Epithelial cell of alveolus of lung (primary cell): Measurements from ENCODE around the gene CYLC1. TPM values are rescaled to one million over a fixed set of nuclear protein-coding genes. Genes with fewer than 3 reads are reported as not detected.

ENCODE experiments used
- total RNA-seq: library from RNA; depleted of rRNA; stranded (reverse); fragments of >200 nt; gene quantifications from 2 replicates; pipeline ENCODE4 v1.2.1, GENCODE V29; 2015

CYLC1 gene, protein sequence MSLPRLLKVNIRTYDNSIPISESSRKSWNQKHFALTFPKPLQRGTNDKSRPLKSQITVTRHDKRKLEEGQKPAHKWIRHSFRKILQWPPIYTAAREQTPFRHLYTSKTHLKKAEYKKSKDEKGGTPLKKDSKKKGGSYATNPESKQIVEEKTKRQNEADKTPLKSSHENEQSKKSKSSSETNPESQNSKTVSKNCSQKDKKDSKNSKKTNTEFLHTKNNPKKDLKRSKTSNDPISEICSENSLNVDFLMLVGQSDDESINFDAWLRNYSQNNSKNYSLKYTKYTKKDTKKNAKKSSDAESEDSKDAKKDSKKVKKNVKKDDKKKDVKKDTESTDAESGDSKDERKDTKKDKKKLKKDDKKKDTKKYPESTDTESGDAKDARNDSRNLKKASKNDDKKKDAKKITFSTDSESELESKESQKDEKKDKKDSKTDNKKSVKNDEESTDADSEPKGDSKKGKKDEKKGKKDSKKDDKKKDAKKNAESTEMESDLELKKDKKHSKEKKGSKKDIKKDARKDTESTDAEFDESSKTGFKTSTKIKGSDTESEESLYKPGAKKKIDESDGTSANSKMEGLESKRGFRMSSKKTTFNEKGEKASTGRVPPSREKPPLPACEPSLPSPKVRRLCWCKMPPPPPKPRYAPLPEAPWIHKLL
- not detected in 2 replicates for total RNA-seq

DNA sequence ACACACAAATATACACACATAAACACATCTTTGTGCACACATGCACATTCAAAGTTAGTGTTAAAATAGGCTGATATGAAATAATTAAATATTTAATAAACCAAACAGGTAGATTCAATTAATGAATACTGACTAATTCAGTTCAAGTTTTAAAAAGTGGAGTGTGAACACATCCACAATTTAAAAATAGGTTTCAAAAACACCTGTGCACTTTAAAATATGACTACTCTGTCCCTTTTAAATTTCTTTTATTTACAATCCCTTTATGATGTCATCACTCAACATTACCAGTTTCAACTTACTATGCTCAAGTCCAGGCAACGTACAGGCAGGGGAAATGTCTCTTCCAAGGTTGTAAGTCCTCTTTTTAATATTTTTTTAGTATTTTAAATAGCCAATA, at the start of gene CYLC1:
Gene CYLC1, plus strand, starts transcription at position 301 of the 400 bp plus-strand sequence. Its CDS starts 37 bp downstream, at position 338.

